Measurements from ENCODE around the gene CHST4.

GRCh38 chr16:71507061-71507460 is 19.2 kb upstream of the CHST4 start:
- TF ChIP-seq, protein P1, sequence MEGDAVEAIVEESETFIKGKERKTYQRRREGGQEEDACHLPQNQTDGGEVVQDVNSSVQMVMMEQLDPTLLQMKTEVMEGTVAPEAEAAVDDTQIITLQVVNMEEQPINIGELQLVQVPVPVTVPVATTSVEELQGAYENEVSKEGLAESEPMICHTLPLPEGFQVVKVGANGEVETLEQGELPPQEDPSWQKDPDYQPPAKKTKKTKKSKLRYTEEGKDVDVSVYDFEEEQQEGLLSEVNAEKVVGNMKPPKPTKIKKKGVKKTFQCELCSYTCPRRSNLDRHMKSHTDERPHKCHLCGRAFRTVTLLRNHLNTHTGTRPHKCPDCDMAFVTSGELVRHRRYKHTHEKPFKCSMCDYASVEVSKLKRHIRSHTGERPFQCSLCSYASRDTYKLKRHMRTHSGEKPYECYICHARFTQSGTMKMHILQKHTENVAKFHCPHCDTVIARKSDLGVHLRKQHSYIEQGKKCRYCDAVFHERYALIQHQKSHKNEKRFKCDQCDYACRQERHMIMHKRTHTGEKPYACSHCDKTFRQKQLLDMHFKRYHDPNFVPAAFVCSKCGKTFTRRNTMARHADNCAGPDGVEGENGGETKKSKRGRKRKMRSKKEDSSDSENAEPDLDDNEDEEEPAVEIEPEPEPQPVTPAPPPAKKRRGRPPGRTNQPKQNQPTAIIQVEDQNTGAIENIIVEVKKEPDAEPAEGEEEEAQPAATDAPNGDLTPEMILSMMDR (IDR thresholded peaks at IDR 0.05) = no peak
- TF ChIP-seq POLR2A (IDR thresholded peaks at IDR 0.05) = no peak

Measured in breast epithelium (tissue), 3 donors.